NCI-H526 (cell line): ENCODE measurements around the gene GALNS.
"Not testable (repeated sequence)": the region's sequence is repeated elsewhere in the genome, so short reads cannot be mapped to it uniquely, and the experiment has no call there.

Experiments used
- DNase-seq, 2 experiments: peaks; one replicate each; lab custom pipeline; 2025; lab: John Stamatoyannopoulos, UW

GALNS gene

GRCh38 chr16:88889702-88890352 is 33.1 kb upstream of the GALNS start:
- not testable (repeated sequence) for DNase-seq

GRCh38 chr16:88888461-88889387 is 32.0 kb upstream of the GALNS start:
- peak in 1 of 2 experiments; percentile 29 for DNase-seq

GRCh38 chr16:88888057-88888456 is 31.3 kb upstream of the GALNS start:
- no peak for DNase-seq

GRCh38 chr16:88886845-88887521 is 30.2 kb upstream of the GALNS start:
- no peak for DNase-seq

GRCh38 chr16:88886420-88886844 is 29.7 kb upstream of the GALNS start:
- DNase-seq = no peak

- DNase-seq = no peak
Observed at GRCh38 chr16:88885693-88886280, 29.0 kb upstream of the GALNS start.

GRCh38 chr16:88884569-88885271 is 28.0 kb upstream of the GALNS start:
- no peak for DNase-seq

- no peak for DNase-seq
Observed at GRCh38 chr16:88883946-88884345, 27.2 kb upstream of the GALNS start.

- DNase-seq = no peak
Observed at GRCh38 chr16:88883117-88883895, 26.6 kb upstream of the GALNS start.

GRCh38 chr16:88882358-88883030 is 25.7 kb upstream of the GALNS start:
- DNase-seq = peak in 1 of 2 experiments; percentile 26

GRCh38 chr16:88881675-88882357 is 25.1 kb upstream of the GALNS start:
- no peak for DNase-seq

DNA sequence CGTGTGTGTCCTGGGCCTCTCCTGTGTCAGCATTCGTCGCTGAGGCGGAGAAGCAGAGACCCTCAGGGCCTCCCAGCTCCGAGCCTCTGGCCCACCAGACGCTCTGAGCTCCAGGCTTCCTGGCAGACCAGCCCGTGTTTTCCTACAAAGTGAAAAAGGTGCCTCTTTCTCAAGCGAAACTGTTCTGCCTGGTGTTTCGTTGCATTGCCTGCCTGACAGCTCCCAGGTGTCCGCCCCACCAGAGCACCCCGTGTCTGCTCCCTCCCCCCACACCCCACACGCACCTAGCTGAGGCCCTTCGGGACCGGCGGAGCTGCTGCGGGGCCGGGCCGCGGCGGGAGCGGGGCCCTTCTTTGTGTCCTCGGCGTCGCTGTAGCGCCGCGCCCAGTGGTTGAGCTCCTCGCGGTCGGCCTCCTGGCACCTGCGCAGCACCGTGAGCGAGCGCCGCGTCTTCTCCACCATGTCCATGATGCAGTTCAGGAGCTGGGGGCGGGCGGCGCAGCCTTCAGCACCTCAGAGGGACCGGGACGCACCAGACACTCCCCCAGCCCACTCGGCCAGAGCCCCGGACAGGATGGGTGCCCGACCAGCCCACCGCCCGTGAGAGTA is 24.4 kb upstream of the GALNS start:
- no peak for DNase-seq

GRCh38 chr16:88880226-88881006 is 23.7 kb upstream of the GALNS start:
- no peak for DNase-seq

DNA sequence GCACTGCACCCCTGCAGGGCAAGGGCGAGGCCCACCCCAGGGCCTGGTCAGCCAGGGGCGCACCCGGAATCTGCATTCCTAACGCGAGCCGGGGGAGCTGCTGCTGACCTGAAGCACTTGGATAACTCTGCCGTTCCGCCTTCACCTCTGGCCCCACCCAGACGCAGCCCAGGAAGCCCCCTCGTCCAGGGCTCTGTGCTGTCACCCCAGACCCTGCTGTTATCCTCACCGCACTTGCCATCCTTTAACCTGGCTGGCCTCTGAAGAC is 23.0 kb upstream of the GALNS start:
- no peak for DNase-seq

DNA sequence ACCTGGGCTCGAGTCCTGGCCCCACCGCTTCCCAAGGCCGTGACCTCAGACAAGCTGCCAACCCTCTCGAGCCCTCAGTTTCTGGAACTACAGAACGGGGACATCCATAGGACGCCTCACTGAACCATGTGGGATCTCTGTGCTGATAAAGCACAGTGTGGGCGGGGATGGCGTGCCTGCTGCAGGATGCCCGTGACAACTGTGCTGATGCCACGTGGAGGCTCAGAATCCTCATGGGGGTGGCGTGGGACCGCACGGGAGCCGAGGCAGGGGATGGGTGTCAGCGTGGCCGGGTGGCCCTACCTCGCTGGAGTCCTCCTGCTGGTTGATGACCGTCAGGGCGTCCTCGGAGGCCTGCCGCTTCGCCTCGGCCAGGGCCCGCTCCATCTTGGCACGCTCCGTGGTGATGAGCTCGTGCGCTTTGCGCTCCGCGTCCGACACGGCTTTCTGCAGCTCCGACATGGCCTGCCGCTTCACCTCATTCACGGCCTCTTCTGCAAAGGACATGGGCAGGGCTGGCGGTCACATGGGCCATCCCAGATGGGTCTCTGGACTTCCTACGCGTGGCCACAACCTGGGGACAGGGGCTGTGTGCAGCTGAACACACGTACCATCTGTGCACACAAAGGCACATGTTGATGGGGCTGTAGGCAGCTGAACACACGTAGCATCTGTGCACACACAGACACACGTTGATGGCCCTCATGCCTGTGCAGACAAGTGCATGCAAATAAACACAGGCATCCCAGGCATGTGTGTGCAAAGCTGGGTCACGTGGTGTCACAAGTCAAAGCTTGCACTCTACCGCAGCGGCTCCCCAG is 22.4 kb upstream of the GALNS start:
- DNase-seq = peak; percentile 50 to 78

DNA sequence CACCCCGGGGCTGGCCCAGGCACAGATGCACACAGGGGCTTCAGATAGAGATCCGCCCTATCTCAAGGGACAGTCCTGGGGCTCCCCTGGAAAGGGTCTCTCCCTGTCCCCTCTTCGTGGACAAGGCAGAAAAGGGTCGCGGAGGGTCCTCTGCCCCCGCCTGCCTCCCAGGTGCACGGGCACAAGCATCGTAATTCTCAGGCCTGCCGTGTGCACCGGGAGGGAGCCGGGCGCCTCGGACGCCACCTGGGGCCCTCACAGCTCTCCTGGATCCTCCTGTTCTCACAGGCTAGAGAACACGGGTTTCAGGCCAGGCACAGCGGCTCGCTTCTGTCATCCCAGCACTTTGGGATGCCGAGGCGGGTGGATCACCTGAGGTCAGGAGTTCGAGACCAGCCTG is 21.6 kb upstream of the GALNS start:
- DNase-seq = no peak

- no peak for DNase-seq
Observed at GRCh38 chr16:88877564-88878289, 21.0 kb upstream of the GALNS start.
